OCI-M2 (cell line): ENCODE data around the gene RTRAF.

Experiments
- DNase-seq: peaks from one replicate; lab custom pipeline; 2025; ENCODE audit not compliant: unreplicated experiment; lab: John Stamatoyannopoulos, UW

RTRAF gene

DNA sequence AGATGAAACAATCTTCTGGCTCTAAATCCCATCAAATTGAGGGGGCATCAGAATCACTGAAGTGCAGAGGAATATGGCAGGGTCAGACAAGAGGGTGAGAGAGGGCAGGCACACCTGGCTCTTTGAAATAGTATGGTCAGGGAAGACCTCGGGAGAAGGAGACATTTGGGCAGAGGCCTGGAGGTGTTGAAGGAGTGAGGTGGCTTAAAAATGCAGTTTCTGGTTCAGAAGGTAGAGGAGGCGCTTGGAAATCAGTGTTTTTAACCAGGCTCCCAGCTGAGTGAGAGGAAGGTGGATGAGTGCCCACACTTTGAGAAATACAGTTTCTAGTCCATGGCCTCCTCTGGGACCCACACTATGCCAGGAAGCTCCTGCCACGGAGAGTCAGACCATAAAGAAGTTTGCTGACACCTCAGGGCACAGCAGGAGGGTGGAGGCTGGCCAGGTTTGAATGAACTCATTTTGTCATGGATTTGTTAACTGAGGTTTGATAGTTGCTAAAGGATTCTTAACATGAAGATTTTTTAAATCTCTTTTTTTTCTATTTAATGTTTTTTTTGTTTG lies 59.4 kb downstream of the RTRAF start:
- no peak for DNase-seq

GRCh38 chr14:52049271-52049670 lies 59.9 kb downstream of the RTRAF start:
- no peak for DNase-seq

DNA sequence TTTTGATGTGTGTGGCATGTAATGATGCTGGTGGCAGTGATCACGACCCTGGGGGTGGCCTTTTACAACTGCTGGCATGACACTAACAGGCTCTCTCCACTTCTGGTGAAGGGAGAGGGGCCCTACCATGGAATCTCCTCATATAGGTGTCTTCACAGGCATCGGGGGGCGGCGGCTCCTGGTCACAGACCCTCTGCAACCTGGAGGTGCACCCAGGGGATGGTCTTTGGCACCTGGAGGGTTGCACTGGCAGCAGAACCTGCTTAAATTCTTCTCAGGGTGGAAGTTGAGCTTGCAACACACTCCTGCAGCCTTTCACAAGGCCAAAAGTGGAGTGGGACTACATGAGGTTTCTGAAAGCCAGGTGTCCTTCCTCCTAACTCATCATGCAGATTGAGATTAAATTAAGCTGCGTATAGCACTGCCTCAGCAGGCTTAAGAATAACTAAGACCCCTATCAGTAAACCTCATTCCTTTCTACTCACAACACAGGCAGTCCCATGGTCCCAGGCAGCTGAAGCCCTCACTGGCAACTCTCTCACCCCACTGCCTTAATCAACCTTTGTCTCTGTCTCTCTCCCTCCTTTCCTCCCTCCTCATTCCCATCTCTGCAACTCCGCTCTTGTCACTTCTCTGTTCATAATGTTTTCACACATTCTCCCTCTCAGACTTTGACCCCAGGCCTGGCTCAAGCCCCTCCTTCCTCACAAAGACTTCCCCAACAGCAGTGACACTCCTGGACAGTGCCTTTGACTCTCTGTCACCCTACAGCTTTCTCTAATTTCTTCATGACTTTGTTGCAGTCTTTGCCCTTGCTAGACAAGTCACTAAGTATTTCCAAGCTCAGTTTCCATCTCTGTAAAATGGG lies 60.6 kb downstream of the RTRAF start:
- DNase-seq = no peak

- DNase-seq = no peak
These were observed 61.9 kb downstream of the RTRAF start for GRCh38 chr14:52051251-52051650.

GRCh38 chr14:52051871-52052270 lies 62.5 kb downstream of the RTRAF start:
- DNase-seq = no peak

DNA sequence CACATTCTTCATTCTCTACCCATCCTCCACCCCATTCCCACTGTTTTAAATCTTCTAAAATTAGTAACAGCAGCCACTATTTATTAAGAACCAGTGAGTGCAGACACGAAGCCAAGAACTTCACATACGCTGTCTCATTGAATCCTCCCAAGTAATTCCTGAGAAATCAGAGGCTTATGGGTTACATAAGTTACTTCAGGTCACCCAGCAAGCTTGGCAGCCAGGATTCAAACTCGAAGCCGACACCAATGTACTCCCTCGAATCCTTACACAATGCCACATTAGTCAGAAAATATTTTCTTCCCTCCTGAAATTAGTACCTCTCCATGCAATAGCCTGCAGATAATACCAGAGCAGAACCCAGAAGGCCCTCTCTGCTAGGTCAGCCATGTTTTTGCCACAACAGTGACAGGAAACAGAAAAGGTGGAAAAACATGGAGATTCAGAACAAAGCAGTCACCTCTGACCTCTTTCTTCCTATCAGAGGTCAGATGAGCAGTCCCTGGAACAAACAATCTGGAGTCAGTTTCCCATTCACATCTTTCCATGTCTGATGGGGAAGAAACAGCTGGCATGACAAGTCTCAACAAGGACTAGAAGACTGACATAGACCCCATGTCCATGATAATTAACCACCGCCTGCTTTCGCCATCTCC lies 63.1 kb downstream of the RTRAF start:
- DNase-seq = no peak

DNA sequence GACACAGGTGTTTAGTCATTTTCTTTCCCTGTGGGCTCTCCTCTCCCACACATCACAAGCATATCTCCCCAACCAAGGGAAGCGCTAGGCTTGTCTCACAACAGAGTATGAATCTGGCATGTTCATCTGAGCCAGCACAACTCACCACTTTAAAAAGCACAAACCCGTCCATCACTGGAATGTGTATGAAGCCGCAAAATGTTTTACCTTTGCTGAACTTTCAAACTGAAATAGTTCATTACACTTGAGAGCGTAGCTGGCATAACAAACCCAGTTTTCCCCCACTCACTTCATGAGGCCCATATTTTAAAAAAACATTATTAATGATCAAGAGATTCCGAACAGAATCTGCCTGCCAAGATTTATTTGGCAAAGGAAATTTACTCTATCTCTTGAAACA lies 63.7 kb downstream of the RTRAF start:
- no peak for DNase-seq

DNA sequence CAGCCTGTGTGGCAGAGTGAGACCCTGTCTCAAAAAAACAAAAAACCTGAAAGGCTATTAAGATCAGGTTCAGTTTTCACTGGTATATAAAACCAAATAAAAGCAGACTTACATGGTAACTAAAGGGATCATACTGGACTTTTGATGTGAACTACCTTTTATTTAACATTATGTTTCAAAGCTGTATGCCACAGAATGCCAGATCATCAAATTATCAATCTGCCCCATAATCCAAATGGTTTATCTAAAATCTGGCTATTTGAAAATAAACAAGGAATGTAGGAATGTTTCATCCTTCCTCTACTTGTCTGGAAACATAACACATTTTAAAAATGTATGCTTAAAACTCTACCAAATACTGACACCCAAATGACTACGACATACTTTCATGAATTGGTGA lies 65.3 kb downstream of the RTRAF start:
- no peak for DNase-seq

- no peak for DNase-seq
These were observed 65.8 kb downstream of the RTRAF start for GRCh38 chr14:52055167-52055566.

DNA sequence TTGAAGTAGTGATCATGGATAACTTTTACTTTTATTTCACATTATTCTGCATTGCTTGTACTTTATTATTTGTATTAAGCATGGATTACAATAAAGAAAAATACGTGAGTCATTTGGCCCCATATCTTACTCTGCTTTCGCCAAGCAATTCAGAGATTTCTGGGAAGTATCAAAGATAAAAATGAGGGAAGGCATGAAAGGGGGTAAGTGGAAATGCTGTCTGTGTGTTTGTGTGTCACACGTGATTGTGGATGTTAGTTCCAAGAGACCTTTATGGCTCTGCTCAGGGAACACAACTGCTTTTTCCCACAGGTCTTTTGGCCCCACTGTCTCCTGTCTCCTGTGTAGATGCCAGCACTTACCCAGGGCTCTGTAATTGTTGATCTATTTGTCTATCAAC lies 69.0 kb downstream of the RTRAF start:
- no peak for DNase-seq

GRCh38 chr14:52059649-52060048 lies 70.3 kb downstream of the RTRAF start:
- DNase-seq = no peak

GRCh38 chr14:52060080-52060479 lies 70.7 kb downstream of the RTRAF start:
- no peak for DNase-seq
